WTC11 (cell line): ENCODE measurements around the gene ANP32B. TPM values are rescaled to one million over a fixed set of nuclear protein-coding genes. Genes with fewer than 3 reads are reported as not detected.

ENCODE experiments used
- ATAC-seq: fragments of 200-7000 bp; cut with Tn5 transposase; 2 replicates; pipeline ENCODE4 v1.10.0; 2021; ENCODE audit warnings: mild to moderate bottlenecking, moderate library complexity
- CTCF ChIA-PET: fragments of 300-600 bp; sonication (Branson Sonifier 250); formaldehyde crosslinking; loops from one replicate; lab custom pipeline; 2021; ENCODE audit warnings: antibody characterized with exemption; lab: Charles Lee
- POLR2A ChIA-PET: fragments of 350-600 bp; sonication (Branson Sonifier 250); formaldehyde crosslinking; loops from one replicate; lab custom pipeline; 2021; ENCODE audit warnings: antibody characterized with exemption; lab: Charles Lee
- DNase-seq: peaks from one replicate; pipeline ENCODE4 v3.0.0; 2021; ENCODE audit warnings: low spot score
- H3K27ac Mint-ChIP-seq: 2 replicates; pipeline ENCODE4 v1.8.0; 2021; ENCODE audit warnings: mixed read lengths
- H3K27me3 Mint-ChIP-seq: 2 replicates; pipeline ENCODE4 v1.8.0; 2021; ENCODE audit warnings: low read depth, mild to moderate bottlenecking, moderate library complexity, mixed read lengths
- H3K36me3 Mint-ChIP-seq: 2 replicates; pipeline ENCODE4 v1.8.0; 2021; ENCODE audit warnings: mixed read lengths
- H3K4me1 Mint-ChIP-seq: 2 replicates; pipeline ENCODE4 v1.8.0; 2022; ENCODE audit warnings: mixed read lengths
- H3K4me3 Mint-ChIP-seq: 2 replicates; pipeline ENCODE4 v1.8.0; 2021; ENCODE audit warnings: mild to moderate bottlenecking, moderate library complexity, mixed read lengths
- H3K9me3 Mint-ChIP-seq: 2 replicates; pipeline ENCODE4 v1.8.0; 2021; ENCODE audit warnings: mixed read lengths
- AFF4 ChIP-seq: sonication (generic); formaldehyde crosslinking; IDR thresholded peaks from 2 replicates; pipeline ENCODE4 v1.8.1; 2023; ENCODE audit warnings: mild to moderate bottlenecking, missing genetic modification reagents, borderline replicate concordance
- ATF1 ChIP-seq: sonication (generic); formaldehyde crosslinking; IDR thresholded peaks from 2 replicates; pipeline ENCODE4 v1.8.1; 2023; ENCODE audit warnings: mild to moderate bottlenecking, moderate library complexity, missing genetic modification reagents
- ATF6 ChIP-seq: sonication (generic); formaldehyde crosslinking; IDR thresholded peaks from 2 replicates; pipeline ENCODE4 v1.8.1; 2023; ENCODE audit warnings: mild to moderate bottlenecking, missing genetic modification reagents
- CBFB ChIP-seq: sonication (generic); formaldehyde crosslinking; IDR thresholded peaks from 2 replicates; pipeline ENCODE4 v1.8.1; 2022; ENCODE audit warnings: mild to moderate bottlenecking, low read depth, missing genetic modification reagents
- CREM ChIP-seq: sonication (generic); formaldehyde crosslinking; IDR thresholded peaks from 2 replicates; pipeline ENCODE4 v1.8.1; 2022; ENCODE audit warnings: mild to moderate bottlenecking, missing genetic modification reagents, moderate library complexity
- EMX1 ChIP-seq: fragments of 250-450 bp; sonication (Bioruptor Pico); IDR thresholded peaks from 2 replicates; pipeline ENCODE4 v1.8.0; 2021; ENCODE audit warnings: mild to moderate bottlenecking
- ETV6 ChIP-seq: sonication (generic); formaldehyde crosslinking; IDR thresholded peaks from 2 replicates; pipeline ENCODE4 v1.8.1; 2022; ENCODE audit warnings: mild to moderate bottlenecking, missing genetic modification reagents
- FOXJ3 ChIP-seq: sonication (generic); formaldehyde crosslinking; IDR thresholded peaks from 2 replicates; pipeline ENCODE4 v1.9.0; 2021; ENCODE audit warnings: missing genetic modification reagents, mild to moderate bottlenecking, borderline replicate concordance
- FOXP4 ChIP-seq: sonication (generic); formaldehyde crosslinking; IDR thresholded peaks from 2 replicates; pipeline ENCODE4 v1.8.0; 2022; ENCODE audit warnings: mild to moderate bottlenecking, missing genetic modification reagents
- IRF2 ChIP-seq: sonication (generic); formaldehyde crosslinking; IDR thresholded peaks from 2 replicates; pipeline ENCODE4 v1.8.0; 2022; ENCODE audit warnings: low read depth, missing genetic modification reagents, borderline replicate concordance
- NFYB ChIP-seq: sonication (generic); formaldehyde crosslinking; conservative IDR thresholded peaks from 2 replicates; pipeline ENCODE4 v1.8.0; 2022; ENCODE audit warnings: low read depth, missing genetic modification reagents
- NR3C1 ChIP-seq: sonication (generic); formaldehyde crosslinking; conservative IDR thresholded peaks from 2 replicates; pipeline ENCODE4 v1.8.1; 2023; ENCODE audit warnings: low read depth, mild to moderate bottlenecking, missing genetic modification reagents
- STAT6 ChIP-seq: sonication (generic); formaldehyde crosslinking; conservative IDR thresholded peaks from 2 replicates; pipeline ENCODE4 v1.8.1; 2023; ENCODE audit warnings: mild to moderate bottlenecking, low read depth, missing genetic modification reagents, moderate library complexity
- TEAD1 ChIP-seq: sonication (generic); formaldehyde crosslinking; IDR thresholded peaks from 2 replicates; pipeline ENCODE4 v1.8.0; 2022; ENCODE audit warnings: mild to moderate bottlenecking, missing genetic modification reagents
- USF2 ChIP-seq: sonication (generic); formaldehyde crosslinking; IDR thresholded peaks from 2 replicates; pipeline ENCODE4 v1.8.1; 2023; ENCODE audit warnings: mild to moderate bottlenecking, missing genetic modification reagents, moderate library complexity
- ZBTB21 ChIP-seq: sonication (generic); formaldehyde crosslinking; IDR thresholded peaks from 2 replicates; pipeline ENCODE4 v1.8.1; 2023; ENCODE audit warnings: mild to moderate bottlenecking, missing genetic modification reagents, borderline replicate concordance
- ZMAT4 ChIP-seq: fragments of 250-450 bp; sonication (Bioruptor Pico); IDR thresholded peaks from 2 replicates; pipeline ENCODE4 v1.9.0; 2021; ENCODE audit warnings: mild to moderate bottlenecking
- ZNF121 ChIP-seq: sonication (generic); formaldehyde crosslinking; IDR thresholded peaks from 2 replicates; pipeline ENCODE4 v1.8.0; 2023; ENCODE audit warnings: missing genetic modification reagents
- ZNF138 ChIP-seq: sonication (generic); formaldehyde crosslinking; conservative IDR thresholded peaks from 2 replicates; pipeline ENCODE4 v1.8.1; 2022; ENCODE audit warnings: mild to moderate bottlenecking, moderate library complexity, missing genetic modification reagents
- ZNF396 ChIP-seq: fragments of 250-450 bp; sonication (Bioruptor Pico); IDR thresholded peaks from 2 replicates; pipeline ENCODE4 v1.8.0; 2021; ENCODE audit warnings: mild to moderate bottlenecking, moderate library complexity, borderline replicate concordance
- ZNF423 ChIP-seq: fragments of 250-450 bp; sonication (Bioruptor Pico); IDR thresholded peaks from 2 replicates; pipeline ENCODE4 v2.1.2; 2022; ENCODE audit warnings: mild to moderate bottlenecking, moderate library complexity
- total RNA-seq: library from RNA; stranded (reverse); gene quantifications from 3 replicates; pipeline ENCODE4 v1.2.3, GENCODE V29; 2021

The ANP32B gene
- total RNA-seq, 1 experiment from 2014 or later: 150 TPM

- TF ChIP-seq ZMAT4: no peak
- no peak for TF ChIP-seq TEAD1
These were observed 38.3 kb downstream of the ANP32B start (continued) for GRCh38 chr9:98021306-98022040.

GRCh38 chr9:98022447-98022846 is 39.3 kb downstream of the ANP32B start:
- H3K27me3 Mint-ChIP-seq: no peaks in the 10 kb centered on the region
- ATAC-seq: no peak
- CTCF ChIA-PET: no interaction called here
- TF ChIP-seq ZNF423 (CRISPR knock-in tag) (no peak), ATF1 (no peak), ZNF121 (CRISPR knock-in tag) (no peak), FOXP4 (no peak), ATF6 (CRISPR knock-in tag) (no peak), NFYB (CRISPR knock-in tag) (no peak), STAT6 (no peak), IRF2 (CRISPR knock-in tag) (no peak), ZNF396 (CRISPR knock-in tag) (no peak), ZNF138 (CRISPR knock-in tag) (no peak), EMX1 (CRISPR knock-in tag) (no peak), NR3C1 (CRISPR knock-in tag) (no peak)
- TF ChIP-seq, all 79 proteins: peak for 0
- H3K27ac Mint-ChIP-seq: no peak overlapping the region
- POLR2A ChIA-PET: no interaction called here
- H3K9me3 Mint-ChIP-seq: no peaks in the 10 kb centered on the region
- H3K4me1 Mint-ChIP-seq: peaks cover 3% of the 10 kb centered on the region; the same call in 1 of the 2 replicates
- H3K36me3 Mint-ChIP-seq: peaks cover 11% of the 10 kb centered on the region
- no peak overlapping the region for H3K4me3 Mint-ChIP-seq
- no peak for DNase-seq

- no peak overlapping the region for H3K4me3 Mint-ChIP-seq
- H3K27me3 Mint-ChIP-seq: no peaks in the 10 kb centered on the region
- CTCF ChIA-PET: interaction anchor here (2.3 kb wide), 1 partner anchor 10 kb away, joined by 17 read pairs; no protein-coding TSS in a partner anchor
- DNase-seq: no peak
- peak overlapping the region; percentile 3; the same call in 1 of the 2 replicates for H3K27ac Mint-ChIP-seq
- POLR2A ChIA-PET: no interaction called here
- ATAC-seq: no peak
- peaks cover under 1% of the 10 kb centered on the region; the same call in 1 of the 2 replicates for H3K36me3 Mint-ChIP-seq
- H3K9me3 Mint-ChIP-seq: no peaks in the 10 kb centered on the region
- peaks cover 3% of the 10 kb centered on the region; the same call in 1 of the 2 replicates for H3K4me1 Mint-ChIP-seq
- TF ChIP-seq AFF4 (CRISPR knock-in tag): no peak
- no peak for TF ChIP-seq CREM (CRISPR knock-in tag)
- TF ChIP-seq CBFB: no peak
- no peak for TF ChIP-seq ATF1
- TF ChIP-seq ZBTB21 (CRISPR knock-in tag): no peak
- no peak for TF ChIP-seq USF2
- no peak for TF ChIP-seq ETV6 (CRISPR knock-in tag)
- TF ChIP-seq FOXJ3 (CRISPR knock-in tag): no peak
These were observed 41.6 kb downstream of the ANP32B start for GRCh38 chr9:98024702-98025101.
